Occipital lobe (tissue), 2 donors: ENCODE data around the gene ZNF239. TPM values are rescaled to one million over a fixed set of nuclear protein-coding genes. Genes with fewer than 3 reads are reported as not detected.
"Not testable (repeated sequence)": the region's sequence is repeated elsewhere in the genome, so short reads cannot be mapped to it uniquely, and the experiment has no call there.

Experiments
- DNase-seq: peaks from one replicate; lab custom pipeline; 2025; lab: John Stamatoyannopoulos, UW
- total RNA-seq: library from RNA; depleted of rRNA; stranded (reverse); fragments of >200 nt; gene quantifications from one replicate; pipeline ENCODE4 v1.2.3, GENCODE V29; 2014

The ZNF239 gene
- total RNA-seq, 1 donor from 2014 or later: 25.9 TPM

DNA sequence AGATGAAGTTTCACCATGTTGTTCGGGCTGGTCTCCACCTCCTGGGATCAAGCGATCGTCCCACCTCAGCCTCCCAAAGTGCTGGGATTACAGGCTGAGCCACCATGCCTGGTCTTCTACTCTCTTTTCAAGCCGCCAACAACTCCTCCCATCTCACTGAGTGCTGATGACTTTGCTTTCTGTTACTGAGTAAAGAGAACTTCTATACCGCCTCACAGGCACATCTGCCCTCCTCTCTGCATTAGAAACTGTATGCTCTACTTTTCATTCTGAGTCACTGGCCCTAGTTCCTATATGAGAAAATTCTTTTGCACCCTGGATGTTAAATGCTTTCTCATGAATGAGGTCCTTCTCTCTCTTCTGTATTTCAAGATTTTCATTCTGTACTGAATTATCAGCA is 2.2 kb upstream of the ZNF239 start:
- no peak for DNase-seq

DNA sequence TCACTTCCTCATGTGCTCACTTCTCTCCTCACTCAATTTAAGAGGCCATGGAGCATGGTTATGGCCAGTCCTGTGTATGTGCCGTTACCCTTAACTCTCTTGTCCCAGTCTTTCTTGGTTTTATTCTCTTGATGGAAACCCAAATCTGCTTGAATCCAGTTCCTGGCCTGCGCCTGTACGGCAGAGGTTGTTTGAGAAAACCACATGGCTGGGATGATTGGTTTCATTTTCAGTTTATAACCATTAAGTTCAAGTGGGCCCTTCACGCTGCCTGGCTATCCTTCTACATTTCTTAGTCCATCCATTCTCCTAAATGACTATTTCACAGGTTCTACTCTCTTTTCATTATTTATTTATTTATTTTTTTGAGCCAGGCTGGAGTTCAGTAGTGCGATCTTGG is 1.6 kb upstream of the ZNF239 start:
- DNase-seq: no peak

DNA sequence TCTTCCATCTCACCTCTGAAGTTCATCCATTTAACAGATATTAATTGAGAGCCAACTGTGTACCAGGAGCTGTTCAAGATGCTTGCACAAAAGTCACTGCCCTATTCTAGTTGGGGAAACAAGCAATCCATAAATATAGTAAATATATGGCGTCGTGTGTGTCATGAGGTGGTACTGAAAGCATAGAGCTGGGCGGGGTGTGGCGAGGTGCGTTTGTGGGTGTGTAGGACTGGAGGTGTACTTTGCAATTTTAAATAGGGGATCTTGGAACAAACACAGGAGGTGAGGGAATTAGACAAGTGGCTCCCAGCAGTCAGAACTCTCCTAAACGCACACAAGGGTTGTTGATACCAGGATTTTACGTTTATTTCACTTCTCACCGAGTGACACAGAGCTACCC is 490 bp upstream of the ZNF239 start:
- no peak for DNase-seq

DNA sequence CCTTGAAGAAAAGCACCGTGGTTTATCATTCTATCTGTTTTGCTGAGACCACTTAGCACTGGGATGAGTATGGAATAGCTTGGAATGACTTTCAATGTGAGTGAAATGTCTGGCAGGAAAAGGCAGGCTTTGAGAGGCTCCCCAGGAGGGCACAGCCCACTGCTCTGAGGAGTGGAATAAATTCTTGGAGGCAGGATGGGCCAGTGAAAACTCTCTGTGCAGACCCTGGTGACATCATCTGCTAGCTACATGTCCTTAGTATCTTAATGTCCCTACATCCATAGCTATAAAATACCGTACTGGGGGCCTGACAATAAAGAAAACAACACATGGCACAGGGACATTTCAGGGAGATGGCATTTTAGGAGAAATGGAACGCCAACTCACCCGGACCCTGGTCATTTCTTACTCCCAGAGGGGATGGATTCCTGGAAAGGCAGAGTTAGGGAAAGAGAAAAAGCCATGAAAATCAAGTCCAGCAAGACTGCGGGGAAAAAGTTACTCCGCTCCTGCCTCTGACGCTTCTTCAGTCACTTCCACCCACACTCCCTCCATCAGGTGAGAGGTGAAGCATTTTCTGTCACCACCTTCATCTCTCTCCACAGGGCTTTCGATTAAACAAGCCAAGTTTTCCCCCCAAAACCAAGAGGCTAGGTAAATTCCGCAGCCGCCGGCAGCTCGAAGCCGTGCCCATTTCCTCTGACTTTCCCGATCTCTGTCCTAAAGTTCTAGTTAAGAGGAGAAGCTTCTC is 991 bp downstream of the ZNF239 start:
- no peak for DNase-seq

DNA sequence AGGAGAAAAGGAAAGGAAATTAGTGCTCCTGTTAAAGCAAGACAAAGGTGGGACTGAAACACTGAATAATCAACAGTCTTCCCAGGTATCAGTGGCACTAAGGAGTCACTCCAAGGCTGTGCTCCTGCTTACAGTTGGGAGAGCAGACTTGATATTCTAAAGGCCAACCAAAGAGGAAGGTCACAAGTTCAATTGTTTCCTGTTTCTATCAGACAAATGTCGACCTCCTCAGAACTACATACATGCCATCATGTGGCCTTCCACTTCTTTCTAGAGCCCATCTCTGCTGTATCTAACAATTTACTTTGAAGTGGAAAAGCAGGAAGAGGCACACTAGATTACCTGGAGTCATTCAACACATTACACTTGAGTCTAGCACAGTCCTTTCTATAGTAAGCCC is 3.4 kb downstream of the ZNF239 start:
- no peak for DNase-seq

DNA sequence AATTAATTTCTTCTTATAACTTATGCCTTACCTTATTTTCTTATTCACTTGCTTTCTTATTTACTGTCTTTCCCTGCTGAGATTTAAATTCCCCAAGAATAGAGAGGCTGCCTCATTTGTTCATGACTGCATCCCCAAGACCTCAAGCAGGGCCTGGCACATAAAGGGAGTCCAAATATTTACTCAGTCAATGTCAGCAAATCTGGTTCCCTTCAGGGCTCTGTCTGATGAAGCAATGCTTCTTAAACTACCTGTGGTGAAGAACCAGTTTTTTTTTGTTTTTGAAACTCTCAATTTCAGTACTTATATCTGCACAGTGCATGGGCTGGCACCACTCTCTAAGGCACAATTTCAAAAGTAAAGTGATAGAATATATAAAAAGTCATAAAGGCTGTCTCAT is 4.7 kb downstream of the ZNF239 start:
- no peak for DNase-seq

DNA sequence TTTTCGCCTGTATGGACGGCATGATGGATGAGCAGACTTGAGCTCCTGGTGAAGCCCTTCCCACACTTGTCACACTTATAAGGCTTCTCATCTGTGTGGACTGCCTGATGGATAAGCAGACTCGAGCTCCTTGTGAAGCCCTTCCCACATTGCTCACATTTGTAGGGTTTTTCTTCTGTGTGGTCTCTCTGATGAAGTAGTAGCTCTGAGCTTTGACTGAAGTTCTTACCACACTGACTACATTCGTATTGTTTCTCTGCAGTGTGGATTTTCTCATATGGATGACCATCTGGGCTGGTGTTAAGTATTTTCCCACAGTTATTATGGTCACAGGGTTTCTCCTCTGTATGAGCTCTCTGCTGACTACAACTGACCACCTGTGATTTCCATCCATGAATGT is 17.2 kb downstream of the ZNF239 start:
- DNase-seq: no peak

DNA sequence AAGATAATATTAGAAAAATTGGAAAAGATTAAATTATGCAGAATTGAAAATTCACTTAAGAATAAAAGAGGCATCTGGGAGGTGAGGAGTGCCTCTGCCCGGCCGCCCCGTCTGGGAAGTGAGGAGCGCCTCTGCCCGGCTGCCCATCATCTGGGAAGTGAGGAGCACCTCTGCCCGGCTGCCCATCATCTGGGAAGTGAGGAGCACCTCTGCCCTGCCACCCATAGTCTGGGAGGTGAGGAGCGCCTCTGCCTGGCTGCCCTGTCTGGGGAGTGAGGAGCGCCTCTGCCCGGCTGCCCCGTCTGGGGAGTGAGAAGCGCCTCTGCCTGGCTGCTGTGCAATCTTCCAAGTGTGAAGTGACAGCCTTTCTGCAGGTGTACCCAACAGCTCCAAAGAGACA is 30.7 kb downstream of the ZNF239 start:
- DNase-seq: not testable (repeated sequence)

DNA sequence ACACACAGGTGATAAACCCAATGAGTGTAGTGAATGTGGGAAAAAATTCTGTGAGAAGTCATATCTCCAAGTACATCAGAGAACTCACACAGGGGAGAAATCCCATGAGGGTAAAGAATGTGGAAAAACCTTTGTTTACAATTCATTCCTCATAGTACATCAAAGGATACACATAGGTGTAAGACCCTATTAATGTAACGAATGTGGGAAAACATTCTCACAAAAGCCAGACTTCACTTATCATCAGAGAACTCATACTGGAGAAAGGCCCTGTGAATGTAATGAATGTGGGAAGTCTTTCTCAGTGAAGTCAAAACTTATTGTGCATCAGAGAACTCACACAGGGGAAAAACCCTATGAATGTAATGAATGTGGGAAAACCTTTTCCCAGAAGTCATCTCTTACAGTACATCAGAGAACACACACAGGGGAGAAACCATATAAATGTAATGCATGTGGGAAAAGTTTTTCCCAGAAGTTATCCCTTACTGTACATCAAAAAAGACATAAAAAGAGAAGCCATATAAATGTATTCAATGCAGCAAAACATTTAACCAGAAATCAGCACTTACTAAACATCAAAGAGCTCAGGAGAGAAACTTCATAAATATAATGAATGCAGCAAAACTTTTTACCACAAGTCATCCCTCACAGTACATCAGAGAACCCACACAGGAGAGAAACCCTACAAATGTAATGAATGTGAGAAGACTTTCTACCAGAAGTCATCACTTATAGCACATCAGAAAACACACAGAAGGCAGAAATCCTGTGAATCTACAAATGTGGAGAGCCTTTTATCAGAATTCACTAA is 49.8 kb downstream of the ZNF239 start:
- no peak for DNase-seq

Other genes with a start within 250 kb of the ZNF239 start
- gene FXYD4, start 203.0 kb downstream of the ZNF239 start, total RNA-seq: not detected
- gene HNRNPF, start 165.4 kb downstream of the ZNF239 start, total RNA-seq: 110 TPM
- gene ZNF487, start 137.5 kb downstream of the ZNF239 start, total RNA-seq: 9.7 TPM
- 8.9 TPM for gene ZNF485, start 31.8 kb upstream of the ZNF239 start, total RNA-seq
- 57.6 TPM for gene ZNF32, start 74.3 kb upstream of the ZNF239 start, total RNA-seq